GOT3 (cell line): Measurements from ENCODE around the gene RTN1.

Source experiments
- DNase-seq: peaks from one replicate; lab custom pipeline; 2025; ENCODE audit warnings: mixed read lengths; lab: John Stamatoyannopoulos, UW

RTN1 gene

GRCh38 chr14:59849411-59850130 is 21.0 kb downstream of the RTN1 start:
- no peak for DNase-seq

- DNase-seq, result no peak
Measured at GRCh38 chr14:59848671-59849070, 21.9 kb downstream of the RTN1 start.

DNA sequence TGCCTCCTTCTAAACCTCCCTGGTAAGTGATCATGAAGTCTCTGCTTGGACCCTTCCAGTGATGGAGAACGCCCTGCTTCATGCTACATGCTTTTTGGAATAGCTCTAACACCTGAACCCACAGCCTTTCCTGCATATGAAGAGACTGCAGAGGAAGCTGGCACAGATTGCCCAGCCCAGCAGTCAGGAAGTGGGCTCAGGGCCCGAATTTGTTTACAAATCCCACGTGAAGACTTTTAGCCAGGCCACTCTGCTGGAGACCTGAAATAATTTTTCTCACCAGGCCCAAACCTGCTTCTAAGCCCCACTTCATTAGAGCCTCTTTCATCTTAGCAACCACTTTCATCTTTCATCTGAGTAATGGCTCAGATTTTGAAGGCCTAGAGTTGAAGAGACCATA is 22.9 kb downstream of the RTN1 start:
- DNase-seq, result no peak

- no peak for DNase-seq
Measured at GRCh38 chr14:59846595-59846994, 24.0 kb downstream of the RTN1 start.

DNA sequence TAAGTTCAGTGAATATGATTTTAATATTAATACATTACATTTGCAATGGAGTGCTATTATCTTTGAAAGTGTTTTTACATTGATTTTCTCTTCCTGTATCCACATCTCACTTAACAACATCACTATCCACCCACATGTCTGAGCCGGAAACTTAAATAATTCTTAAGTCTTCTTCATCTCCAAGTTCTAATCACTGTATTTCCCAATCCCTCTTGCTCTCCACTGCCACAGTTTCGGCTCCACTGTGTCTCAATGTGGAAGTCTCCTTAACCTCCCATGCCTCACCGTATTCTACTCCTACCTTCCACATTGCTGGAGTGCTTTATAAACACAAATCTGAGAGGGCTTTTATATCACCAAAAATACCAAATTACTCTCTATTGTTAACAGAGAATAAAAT is 25.3 kb downstream of the RTN1 start:
- DNase-seq, result no peak

DNA sequence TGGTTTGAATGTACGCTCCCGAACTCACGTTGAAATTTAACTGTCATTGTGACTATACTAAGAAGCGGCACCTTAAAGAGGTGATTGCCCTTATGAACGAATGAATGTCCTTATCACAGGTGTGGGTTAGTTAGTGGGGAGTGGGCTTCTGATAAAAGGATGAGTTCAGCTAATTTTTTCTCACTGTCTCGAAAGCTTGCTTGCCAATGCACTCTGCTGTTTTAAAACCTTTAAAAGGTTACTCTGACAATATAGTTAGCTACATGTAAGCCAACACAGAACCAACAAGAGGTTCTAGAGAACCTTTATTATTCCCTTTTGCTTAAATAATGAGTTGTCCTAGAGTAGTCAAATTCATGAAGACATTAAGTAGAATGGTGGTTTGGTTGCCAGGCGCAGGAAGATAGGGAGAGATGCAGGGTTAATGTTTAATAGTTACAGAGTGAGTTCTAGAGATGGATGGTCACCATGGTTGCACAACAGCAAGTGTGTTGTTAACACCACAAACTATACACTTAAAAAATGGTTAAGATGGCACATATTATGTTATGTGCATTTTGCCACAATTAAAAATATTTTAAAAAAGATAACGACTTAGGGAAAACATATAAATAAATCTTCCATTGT is 26.3 kb downstream of the RTN1 start:
- DNase-seq, result no peak

DNA sequence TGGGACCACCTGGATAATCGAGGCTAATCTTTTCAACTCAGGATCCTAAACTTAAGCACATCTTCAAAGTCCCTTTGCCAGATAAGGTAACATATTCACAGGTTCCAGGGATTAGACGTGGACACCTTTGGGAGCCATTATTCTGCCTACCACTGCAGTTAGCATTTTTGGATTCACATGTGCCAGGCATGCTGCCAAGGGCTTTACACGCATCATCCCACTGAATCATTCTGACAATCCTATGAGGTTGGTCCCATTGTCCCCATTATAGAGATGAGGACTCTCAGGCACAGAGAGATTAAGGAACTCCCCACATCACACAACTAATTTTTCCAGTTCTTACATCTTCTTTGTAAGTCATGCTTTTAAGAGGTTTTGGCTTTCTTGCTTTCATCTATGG is 34.5 kb downstream of the RTN1 start:
- no peak for DNase-seq

- DNase-seq, result no peak
Measured at GRCh38 chr14:59832653-59833294, 37.8 kb downstream of the RTN1 start.

DNA sequence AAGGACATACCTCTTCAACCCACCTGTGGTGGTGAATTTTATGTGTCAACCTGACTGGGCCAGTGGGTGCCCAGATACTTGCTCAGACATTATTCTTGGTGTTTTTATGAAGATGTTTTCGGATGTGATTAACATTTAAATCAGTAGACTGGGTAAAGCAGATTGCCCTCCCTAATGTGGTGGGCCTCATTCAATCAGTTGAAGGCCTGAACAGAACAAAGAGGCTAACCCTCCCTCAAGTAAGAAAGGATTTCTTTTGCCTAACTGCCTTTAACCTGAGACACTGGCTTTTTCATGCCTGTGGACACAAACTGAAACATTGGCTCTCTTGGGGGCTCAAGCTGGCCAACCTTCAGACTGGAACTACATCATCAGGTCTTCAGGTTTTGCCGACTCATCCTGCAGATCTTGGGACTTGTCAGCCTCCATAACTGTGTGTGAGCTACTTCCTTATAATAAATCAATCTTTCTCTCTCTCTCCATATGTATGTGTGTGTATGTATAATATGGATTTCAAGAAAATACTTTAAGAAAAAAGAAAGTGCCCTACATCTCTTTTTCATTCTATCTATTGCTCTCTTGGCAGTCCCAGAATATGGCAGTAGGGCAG is 39.4 kb downstream of the RTN1 start:
- no peak for DNase-seq

DNA sequence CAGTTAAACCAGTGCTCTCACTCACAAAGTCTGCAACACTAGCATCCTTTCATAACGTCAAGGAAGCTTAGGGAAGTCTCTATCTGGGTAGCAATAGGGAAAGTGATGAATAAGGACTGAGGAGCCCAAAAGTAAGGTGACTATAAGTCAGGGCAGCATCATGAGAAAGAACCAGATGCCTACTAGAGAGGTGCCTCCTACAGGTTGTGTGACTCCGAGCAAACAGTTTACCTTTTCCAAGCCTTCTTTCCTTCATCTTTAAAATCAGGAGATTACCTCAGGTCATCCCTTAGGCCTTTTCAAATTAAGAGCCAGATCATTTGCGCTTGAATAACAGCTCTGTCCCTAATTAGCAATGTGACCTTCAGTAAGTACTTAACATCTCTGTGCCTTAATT is 40.2 kb downstream of the RTN1 start:
- DNase-seq, result no peak

- no peak for DNase-seq
Measured at GRCh38 chr14:59829469-59830337, 40.9 kb downstream of the RTN1 start.

DNA sequence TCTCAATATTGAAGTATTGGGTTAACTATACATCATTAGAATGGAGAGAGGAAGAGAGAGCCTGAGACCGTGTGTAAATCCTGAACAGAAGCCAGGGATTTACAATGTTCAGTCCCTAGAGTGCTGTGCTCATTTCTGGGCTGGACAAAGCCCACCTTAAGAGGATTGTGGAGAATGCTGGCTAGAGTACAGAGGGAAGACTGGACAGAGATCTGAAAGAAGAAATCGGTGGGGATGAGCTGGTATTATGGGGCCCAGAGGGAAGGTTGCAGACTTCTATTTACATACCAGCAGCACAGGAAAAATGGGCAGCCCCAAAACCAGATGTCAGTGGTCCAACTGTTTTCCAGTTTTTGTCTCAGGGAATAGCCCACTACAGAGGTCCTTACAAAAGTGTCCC is 42.3 kb downstream of the RTN1 start:
- DNase-seq, result no peak

DNA sequence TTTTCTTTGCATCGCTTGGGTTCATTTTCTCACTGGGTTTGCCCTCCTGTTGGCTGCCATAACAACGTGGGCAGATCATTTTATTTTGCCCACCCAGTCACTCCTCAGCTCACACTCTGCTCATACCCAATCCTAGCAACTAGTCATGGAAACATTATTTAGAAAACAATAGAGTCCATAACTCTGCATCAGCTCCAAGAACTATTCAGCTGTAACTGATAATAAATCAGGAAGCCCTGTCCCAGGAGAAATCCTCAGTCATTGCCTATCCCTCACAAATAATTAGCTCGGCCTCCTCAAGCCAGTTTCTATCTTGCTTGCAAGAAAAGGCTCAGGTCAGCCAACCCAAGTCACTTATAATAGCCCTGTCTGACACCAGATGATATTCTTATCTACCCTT is 43.2 kb downstream of the RTN1 start:
- DNase-seq, result no peak

GRCh38 chr14:59826150-59826549 is 44.4 kb downstream of the RTN1 start:
- DNase-seq, result no peak

GRCh38 chr14:59823179-59823578 is 47.4 kb downstream of the RTN1 start:
- DNase-seq, result no peak

DNA sequence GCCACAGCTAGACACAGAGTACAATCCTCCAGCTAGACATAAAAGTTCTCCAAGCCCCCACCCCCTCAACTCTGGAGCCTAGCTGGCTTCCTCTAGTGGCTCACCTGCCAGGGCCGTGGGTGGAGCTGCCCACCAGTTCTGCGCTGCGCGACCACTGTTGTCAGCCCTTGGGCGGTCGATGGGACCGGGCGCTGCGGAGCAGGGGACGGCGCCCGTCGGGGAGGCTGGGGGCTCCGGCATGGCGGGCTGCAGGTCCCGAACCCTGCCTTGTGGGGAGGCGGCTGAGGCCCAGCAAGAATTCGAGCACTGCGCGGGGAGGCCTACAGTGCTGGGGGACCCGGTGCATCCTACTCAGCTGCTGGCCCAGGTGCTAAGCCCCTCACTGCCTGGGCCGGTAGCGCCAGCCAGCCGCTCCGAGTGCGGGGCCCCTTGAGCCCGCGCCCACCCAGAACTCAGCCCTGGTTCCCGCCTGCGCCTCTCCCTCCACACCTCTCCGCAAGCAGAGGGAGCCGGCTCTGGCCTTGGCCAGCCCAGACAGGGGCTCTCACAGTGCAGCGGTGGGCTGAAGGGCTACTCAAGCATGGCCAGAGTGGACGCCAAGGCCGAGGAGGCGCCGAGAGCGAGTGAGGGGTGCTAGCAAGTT is 51.0 kb downstream of the RTN1 start:
- no peak for DNase-seq

GRCh38 chr14:59816941-59817340 is 53.6 kb downstream of the RTN1 start:
- DNase-seq, result no peak

DNA sequence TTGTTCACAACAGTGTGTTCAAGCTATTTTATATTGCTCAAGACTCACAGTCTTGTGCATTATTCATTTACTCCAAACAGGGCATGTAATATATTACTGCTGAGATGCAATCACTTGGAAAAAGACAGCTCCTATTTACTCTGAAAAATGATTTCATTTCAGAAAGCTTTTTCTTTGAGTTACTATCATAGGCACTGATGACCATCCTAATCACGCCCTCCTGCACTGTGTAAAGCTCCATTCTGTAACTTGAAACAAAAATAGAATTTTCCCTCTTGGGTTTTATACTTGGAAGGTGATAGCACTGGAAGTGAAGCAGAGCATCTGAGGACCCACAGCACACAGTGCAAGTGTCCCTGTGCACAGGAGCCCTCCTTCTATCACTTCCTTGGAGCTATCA is 55.6 kb downstream of the RTN1 start:
- no peak for DNase-seq

GRCh38 chr14:59811815-59812214 is 58.8 kb downstream of the RTN1 start:
- DNase-seq, result no peak

DNA sequence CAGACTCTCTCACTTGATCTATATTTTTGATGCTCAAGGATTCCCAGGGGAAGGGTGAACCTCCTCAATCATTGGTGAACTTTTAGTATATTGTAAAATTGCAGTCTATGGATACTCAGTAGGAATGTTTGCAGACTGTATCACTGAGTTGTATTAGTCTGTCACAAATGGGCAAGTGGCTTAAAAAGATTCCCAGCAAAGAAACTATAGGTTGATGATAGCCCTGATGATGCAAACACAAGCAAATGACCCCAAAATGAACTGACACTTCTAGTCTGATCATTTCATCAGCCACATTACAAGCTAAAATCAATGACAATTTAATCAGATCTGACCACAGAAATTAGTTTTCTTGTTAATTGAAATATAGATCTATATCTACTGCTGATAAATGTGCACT is 59.5 kb downstream of the RTN1 start:
- DNase-seq, result no peak

GRCh38 chr14:59803052-59803540 is 67.5 kb downstream of the RTN1 start:
- no peak for DNase-seq
